GM12878 (cell line): ENCODE measurements around the gene ARHGAP9. TPM values are rescaled to one million over a fixed set of nuclear protein-coding genes. Genes with fewer than 3 reads are reported as not detected.
A peak's percentile ranks its signal among the peaks of the same experiment; 100 is the strongest.

Source experiments
- ATAC-seq: fragments of 200-7000 bp; cut with Tn5 transposase; 3 replicates; pipeline ENCODE4 v1.9.1; 2020; ENCODE audit warnings: mild to moderate bottlenecking, moderate library complexity
- BruUV-seq: library from RNA; stranded (reverse); fragments of 400-500 nt; replicated peaks from 2 replicates; lab custom pipeline; 2021; lab: Mats Ljungman, UMichigan
- CTCF ChIA-PET: fragments of 300-600 bp; sonication (Branson Sonifier 250); formaldehyde crosslinking; extraction: SDS; loops from one replicate; lab custom pipeline; 2021; ENCODE audit warnings: inconsistent platforms; lab: Yijun Ruan, JAX
- POLR2A ChIA-PET: fragments of 350-600 bp; formaldehyde crosslinking; extraction: SDS; loops from one replicate; lab custom pipeline; 2021; ENCODE audit warnings: inconsistent platforms; lab: Charles Lee
- RAD21 ChIA-PET: fragments of 300-600 bp; sonication (Branson Sonifier 250); formaldehyde crosslinking; loops from one replicate; lab custom pipeline; 2023; ENCODE audit warnings: antibody characterized with exemption; ENCODE audit not compliant: unreplicated experiment; lab: Charles Lee
- SMC1A ChIA-PET: fragments of 300-600 bp; sonication (Branson Sonifier 250); formaldehyde crosslinking; loops from one replicate; lab custom pipeline; 2023; ENCODE audit not compliant: unreplicated experiment, uncharacterized antibody; lab: Charles Lee
- DNase-seq: peaks from one replicate; pipeline ENCODE4 v3.0.0-alpha.2; 2011; ENCODE audit warnings: low read depth, low spot score
- FAIRE-seq: peaks from 3 replicates; lab custom pipeline; 2011; peaks lifted over from hg19 to GRCh38; lab: Jason Lieb, UNC
- H2AFZ ChIP-seq: 2 replicates; pipeline ENCODE4 v1.6.0; 2011; ENCODE audit warnings: low read depth, low read length, control low read depth; ENCODE audit not compliant: control insufficient read depth
- H3K27ac ChIP-seq: 2 replicates; pipeline ENCODE4 v1.5.1; 2011; ENCODE audit warnings: control low read depth; ENCODE audit not compliant: control insufficient read depth, insufficient read depth
- H3K27me3 ChIP-seq, 2 experiments: replicated peaks in 1 of 2; 2 replicates each; pipeline versions ENCODE4 v1.6.0 to v1.6.1; 2011; ENCODE audit warnings: low read length in 1 of 2; ENCODE audit not compliant: control insufficient read depth in 2 of 2, insufficient read depth in 2 of 2
- H3K36me3 ChIP-seq, 2 experiments: 2 replicates each; pipeline ENCODE4 v1.5.1; 2011; ENCODE audit warnings: low read length in 1 of 2; ENCODE audit not compliant: control insufficient read depth in 2 of 2, insufficient read depth in 2 of 2
- H3K4me1 ChIP-seq: 2 replicates; pipeline ENCODE4 v1.6.1; 2011; ENCODE audit warnings: mild to moderate bottlenecking, low read length, moderate library complexity, mixed read lengths; ENCODE audit not compliant: control insufficient read depth, insufficient read depth
- H3K4me2 ChIP-seq: 2 replicates; pipeline ENCODE4 v1.6.0; 2011; ENCODE audit warnings: control low read depth; ENCODE audit not compliant: control insufficient read depth, insufficient read depth
- H3K4me3 ChIP-seq: fragments of 200-600 bp; sonication (generic); 2 replicates; pipeline ENCODE4 v1.5.1; 2016
- H3K79me2 ChIP-seq: 2 replicates; pipeline ENCODE4 v1.6.0; 2011; ENCODE audit warnings: low read length; ENCODE audit not compliant: control insufficient read depth, insufficient read depth
- H3K9ac ChIP-seq: 2 replicates; pipeline ENCODE4 v1.8.0; 2011; ENCODE audit warnings: low read length, control low read depth, mixed read lengths; ENCODE audit not compliant: control insufficient read depth, insufficient read depth
- H3K9me3 ChIP-seq: replicated peaks from 3 replicates; pipeline ENCODE4 v1.5.1; 2011; ENCODE audit warnings: mild to moderate bottlenecking, low read length; ENCODE audit not compliant: control insufficient read depth, insufficient read depth
- H4K20me1 ChIP-seq: 2 replicates; pipeline ENCODE4 v1.6.0; 2011; ENCODE audit not compliant: control insufficient read depth, insufficient read depth
- ATF7 ChIP-seq: fragments of 450-650 bp; IDR thresholded peaks from 2 replicates; pipeline ENCODE4 v1.6.1; 2016; ENCODE audit warnings: low read depth, mild to moderate bottlenecking
- GATAD2B ChIP-seq: fragments of 450-650 bp; conservative IDR thresholded peaks from 2 replicates; pipeline ENCODE4 v1.6.1; 2017; ENCODE audit warnings: low read depth, mild to moderate bottlenecking, moderate library complexity
- HDGF ChIP-seq: fragments of 450-650 bp; IDR thresholded peaks from 2 replicates; pipeline ENCODE4 v1.6.1; 2016; ENCODE audit warnings: antibody characterized with exemption
- MTA2 ChIP-seq: fragments of 450-650 bp; IDR thresholded peaks from 2 replicates; pipeline ENCODE4 v1.6.1; 2016; ENCODE audit warnings: low read depth, mild to moderate bottlenecking, moderate library complexity
- PAX8 ChIP-seq: fragments of 450-650 bp; IDR thresholded peaks from 2 replicates; pipeline ENCODE4 v1.6.1; 2017; ENCODE audit warnings: mild to moderate bottlenecking, moderate library complexity
- TARDBP ChIP-seq: IDR thresholded peaks from 2 replicates; pipeline ENCODE4 v1.6.1; 2016; ENCODE audit warnings: borderline replicate concordance
- ZNF274 ChIP-seq: IDR thresholded peaks from one replicate; pipeline ENCODE4 v1.8.0; 2011; ENCODE audit not compliant: insufficient read length, insufficient read depth
- ZNF622 ChIP-seq: fragments of 450-650 bp; IDR thresholded peaks from 2 replicates; pipeline ENCODE4 v1.6.1; 2017; ENCODE audit warnings: mild to moderate bottlenecking, inconsistent platforms
- WGBS: methylation state at CpG from one replicate; pipeline ENCODE4 v1.1.6; 2016; ENCODE audit warnings: low lambda C conversion rate; ENCODE audit not compliant: insufficient replicate concordance, insufficient coverage; ENCODE audit errors: missing lambda C conversion rate; 5-methylcytosine and 5-hydroxymethylcytosine counted together
- in situ Hi-C: fragments of 300-500 bp; cut with MboI; formaldehyde crosslinking; loops from 9 replicates; pipeline ENCODE4 v1.14.3; 2018; ENCODE audit warnings: mixed read lengths
- intact Hi-C: fragments of 100-400 bp; cut with micrococcal nuclease; formaldehyde crosslinking; loops from one replicate; pipeline ENCODE4 v1.14.2; 2022; ENCODE audit not compliant: unreplicated experiment
- polyA plus RNA-seq, 11 experiments: library from polyadenylated mRNA; depleted of rRNA in 4 of 11; unstranded in 6 of 11; stranded (reverse) in 5 of 11; fragments of >200 nt; fragmentation: Nextera tagmentation in 4 of 11; fragmentation: Illumina TruSeq in 1 of 11; extraction: Ambion mirVana in 4 of 11; extraction: Trizol in 1 of 11; gene quantifications; 1 replicate in 1 of 11; 2 replicates in 10 of 11; pipeline versions ENCODE4 v1.2.1 to v1.2.3, GENCODE V29; 2011 to 2016; ENCODE audit warnings: inconsistent platforms in 2 of 11, missing spikeins in 2 of 11, low read depth in 1 of 11
- total RNA-seq, 4 experiments: library from RNA; depleted of rRNA in 3 of 4; stranded (reverse); fragments of >200 nt in 3 of 4; fragmentation: Illumina TruSeq in 1 of 4; extraction: Trizol in 1 of 4; gene quantifications; 2 replicates each; pipeline versions ENCODE4 v1.2.1 to v1.2.3, GENCODE V29; 2013 to 2021
- TF ChIP-seq, protein P1 (sequence below): fragments of 450-650 bp; IDR thresholded peaks from 2 replicates; pipeline ENCODE4 v1.6.1; 2016; ENCODE audit warnings: mild to moderate bottlenecking
- TF ChIP-seq, protein P2 (sequence below): IDR thresholded peaks from 2 replicates; pipeline ENCODE4 v1.6.1; 2012; ENCODE audit warnings: low read depth, low read length, improper control_type of control experiment

ARHGAP9 gene
- total and polyA plus RNA-seq, 10 of the 15 experiments (the other 5 are each of a cell fraction or from before 2014, with no cell fraction given), result 19.5 to 102 (median 76.8) TPM

DNA sequence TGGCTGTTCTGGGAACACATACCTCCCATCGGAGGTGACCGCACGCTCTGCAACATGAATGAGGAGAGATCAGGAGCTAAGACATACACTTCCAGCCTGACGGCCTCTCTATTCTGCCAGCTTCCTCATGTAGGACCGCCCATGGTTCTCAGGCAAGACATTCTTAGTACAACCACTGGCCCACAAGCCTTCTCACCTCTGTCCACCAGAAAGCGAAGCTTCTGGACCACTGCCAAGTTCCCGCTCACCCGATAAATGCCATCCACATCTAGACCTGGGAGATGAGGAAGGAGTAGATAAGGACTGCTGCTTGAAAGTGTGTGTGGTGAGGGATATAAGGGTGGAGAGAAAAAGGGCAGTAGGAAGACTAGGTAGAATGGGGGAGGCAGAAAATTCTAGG, 5.2 kb downstream of the ARHGAP9 start:
- no peaks in the 10 kb centered on the region for H3K9me3 ChIP-seq
- no peak for ATAC-seq
- ChIA-PET RAD21 (no interaction called here), SMC1A (no interaction called here)
- peak overlapping the region; percentile 31; the same call in 1 of the 2 replicates for H3K4me2 ChIP-seq
- H3K79me2 ChIP-seq, result peaks cover 44% of the 10 kb centered on the region
- BruUV-seq, result no TSS peak
- no peak overlapping the region for H3K27ac ChIP-seq
- peaks cover 21% of the 10 kb centered on the region for H3K4me1 ChIP-seq
- intact Hi-C loops, result loop anchor here (10.0 kb wide), 1 partner anchor 280 kb away; the partner anchor contains the start of genes CDK4 and MARCHF9
- no peak overlapping the region for H3K9ac ChIP-seq
- TF ChIP-seq TARDBP (no peak), PAX8 (no peak), ATF7 (no peak), ZNF274 (no peak), HDGF (no peak), GATAD2B (no peak), MTA2 (no peak), ZNF622 (no peak)
- TF ChIP-seq, protein P1, sequence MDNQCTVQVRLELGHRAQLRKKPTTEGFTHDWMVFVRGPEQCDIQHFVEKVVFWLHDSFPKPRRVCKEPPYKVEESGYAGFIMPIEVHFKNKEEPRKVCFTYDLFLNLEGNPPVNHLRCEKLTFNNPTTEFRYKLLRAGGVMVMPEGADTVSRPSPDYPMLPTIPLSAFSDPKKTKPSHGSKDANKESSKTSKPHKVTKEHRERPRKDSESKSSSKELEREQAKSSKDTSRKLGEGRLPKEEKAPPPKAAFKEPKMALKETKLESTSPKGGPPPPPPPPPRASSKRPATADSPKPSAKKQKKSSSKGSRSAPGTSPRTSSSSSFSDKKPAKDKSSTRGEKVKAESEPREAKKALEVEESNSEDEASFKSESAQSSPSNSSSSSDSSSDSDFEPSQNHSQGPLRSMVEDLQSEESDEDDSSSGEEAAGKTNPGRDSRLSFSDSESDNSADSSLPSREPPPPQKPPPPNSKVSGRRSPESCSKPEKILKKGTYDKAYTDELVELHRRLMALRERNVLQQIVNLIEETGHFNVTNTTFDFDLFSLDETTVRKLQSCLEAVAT, result no peak
- TF ChIP-seq, protein P2, sequence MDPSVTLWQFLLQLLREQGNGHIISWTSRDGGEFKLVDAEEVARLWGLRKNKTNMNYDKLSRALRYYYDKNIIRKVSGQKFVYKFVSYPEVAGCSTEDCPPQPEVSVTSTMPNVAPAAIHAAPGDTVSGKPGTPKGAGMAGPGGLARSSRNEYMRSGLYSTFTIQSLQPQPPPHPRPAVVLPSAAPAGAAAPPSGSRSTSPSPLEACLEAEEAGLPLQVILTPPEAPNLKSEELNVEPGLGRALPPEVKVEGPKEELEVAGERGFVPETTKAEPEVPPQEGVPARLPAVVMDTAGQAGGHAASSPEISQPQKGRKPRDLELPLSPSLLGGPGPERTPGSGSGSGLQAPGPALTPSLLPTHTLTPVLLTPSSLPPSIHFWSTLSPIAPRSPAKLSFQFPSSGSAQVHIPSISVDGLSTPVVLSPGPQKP, result no peak
- TF ChIP-seq, all 136 proteins: peak for 0
- in situ Hi-C loops, result no loop called here
- POLR2A ChIA-PET, result interaction anchor here (0.6 to 1.3 kb wide), 4 partner anchors 8 to 19 kb away, joined by 3 read pairs; partner anchors contain the start of gene INHBE
- no peaks in the 10 kb centered on the region for H4K20me1 ChIP-seq
- no peak for FAIRE-seq
- peaks cover 1 to 27% of the 10 kb centered on the region in 2 experiments for H3K36me3 ChIP-seq
- no peak for DNase-seq
- no peak overlapping the region for H2AFZ ChIP-seq
- H3K4me3 ChIP-seq, result no peak overlapping the region
- no peaks in the 10 kb centered on the region for H3K27me3 ChIP-seq
- WGBS, result 98% methylated on average over 8 of the region's 8 CpGs
- CTCF ChIA-PET, result interaction anchor here (0.6 to 8.1 kb wide), 7 partner anchors 9 to 163 kb away, joined by 3 to 114 read pairs (median 3); partner anchors contain the start of gene GLI1
